DND-41 (cell line): Measurements from ENCODE around the gene GRK1.

ENCODE experiments used
- ATAC-seq: fragments of 200-7000 bp; cut with Tn5 transposase; 3 replicates; pipeline ENCODE4 v1.9.1; 2021; ENCODE audit warnings: low read depth; ENCODE audit not compliant: insufficient read depth
- DNase-seq: peaks from one replicate; pipeline ENCODE4 v3.0.0-alpha.2; 2020
- H2AFZ ChIP-seq: 2 replicates; pipeline ENCODE4 v1.6.0; 2012; ENCODE audit warnings: low read depth, low read length
- H3K27ac ChIP-seq: 2 replicates; pipeline ENCODE4 v1.5.1; 2012; ENCODE audit warnings: low read length, inconsistent platforms
- H3K27me3 ChIP-seq: fragments of 200-600 bp; sonication (generic); 2 replicates; pipeline ENCODE4 v1.6.0; 2012; ENCODE audit warnings: low read length, mild to moderate bottlenecking, inconsistent platforms; ENCODE audit not compliant: insufficient read depth, poor library complexity
- H3K36me3 ChIP-seq: 2 replicates; pipeline ENCODE4 v1.5.1; 2012; ENCODE audit warnings: low read length, inconsistent platforms; ENCODE audit not compliant: insufficient read depth
- H3K4me1 ChIP-seq: 2 replicates; pipeline ENCODE4 v1.5.1; 2012; ENCODE audit warnings: mild to moderate bottlenecking, low read length; ENCODE audit not compliant: insufficient read depth
- H3K4me2 ChIP-seq: 2 replicates; pipeline ENCODE4 v1.6.0; 2012; ENCODE audit warnings: mild to moderate bottlenecking, moderate library complexity, low read length, inconsistent platforms; ENCODE audit not compliant: insufficient read depth
- H3K4me3 ChIP-seq, 2 experiments: fragments of 200-600 bp in 1 of 2; shearing (Covaris generic) in 1 of 2; 2 replicates each; pipeline ENCODE4 v1.5.1; 2012 to 2016; ENCODE audit warnings: inconsistent platforms in 2 of 2, low read length in 2 of 2, mild to moderate bottlenecking in 2 of 2, low read depth in 1 of 2, moderate library complexity in 1 of 2
- H3K79me2 ChIP-seq: 2 replicates; pipeline ENCODE4 v1.6.0; 2012; ENCODE audit warnings: low read length, inconsistent platforms; ENCODE audit not compliant: insufficient read depth
- H3K9ac ChIP-seq: 2 replicates; pipeline ENCODE4 v1.6.0; 2012; ENCODE audit warnings: low read depth, mild to moderate bottlenecking, inconsistent platforms, low read length, moderate library complexity
- H3K9me3 ChIP-seq: 2 replicates; pipeline ENCODE4 v1.5.1; 2012; ENCODE audit warnings: low read length, moderate library complexity, mild to moderate bottlenecking, inconsistent platforms; ENCODE audit not compliant: insufficient read depth, severe bottlenecking
- H4K20me1 ChIP-seq: 2 replicates; pipeline ENCODE4 v1.6.0; 2012; ENCODE audit warnings: low read length; ENCODE audit not compliant: insufficient read depth
- CTCF ChIP-seq: IDR thresholded peaks from 2 replicates; pipeline ENCODE4 v1.5.1; 2012; ENCODE audit warnings: borderline replicate concordance, low read length, moderate library complexity, mild to moderate bottlenecking; ENCODE audit not compliant: poor library complexity, severe bottlenecking; ENCODE audit errors: extremely low read depth
- EZH2 ChIP-seq: IDR thresholded peaks from 3 replicates; pipeline ENCODE4 v1.6.1; 2012; ENCODE audit warnings: borderline replicate concordance, low read depth, mild to moderate bottlenecking, moderate library complexity, low read length, inconsistent platforms; ENCODE audit not compliant: severe bottlenecking

GRK1 gene

DNA sequence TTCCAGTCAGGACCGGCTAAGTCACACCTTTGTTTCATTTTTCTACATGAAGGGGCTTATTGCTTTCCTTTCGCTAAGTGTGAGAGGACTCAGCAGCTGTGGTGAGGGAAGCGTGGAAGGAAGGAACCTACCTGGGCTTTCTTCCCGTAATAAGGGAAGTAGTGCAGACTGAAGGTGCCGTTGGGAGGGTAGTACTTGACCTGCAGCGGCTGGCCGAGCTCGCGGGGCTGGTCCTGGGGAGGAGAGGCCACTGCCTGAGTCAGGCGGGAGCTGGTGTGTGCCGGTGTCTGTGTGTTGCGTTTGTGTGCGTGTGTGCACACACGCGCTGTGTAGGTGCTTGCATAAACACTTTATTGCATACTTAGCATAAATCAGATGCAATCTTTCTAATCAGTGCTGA lies 16.7 kb upstream of the GRK1 start:
- no peak overlapping the region for H3K4me2 ChIP-seq
- H3K27ac ChIP-seq, result no peak overlapping the region
- no peaks in the 10 kb centered on the region for H3K27me3 ChIP-seq
- no peak for ATAC-seq
- no peak overlapping the region for H3K4me3 ChIP-seq
- no peak overlapping the region for H3K9ac ChIP-seq
- peaks cover 16% of the 10 kb centered on the region; the same call in 1 of the 2 replicates for H4K20me1 ChIP-seq
- no peaks in the 10 kb centered on the region for H3K4me1 ChIP-seq
- H3K36me3 ChIP-seq, result no peaks in the 10 kb centered on the region
- DNase-seq, result no peak
- no peaks in the 10 kb centered on the region for H3K79me2 ChIP-seq
- no peak overlapping the region for H2AFZ ChIP-seq
- no peaks in the 10 kb centered on the region for H3K9me3 ChIP-seq
- TF ChIP-seq EZH2 (no peak), CTCF (no peak)

GRCh38 chr13:113650731-113651148 lies 16.3 kb upstream of the GRK1 start:
- Histone ChIP-seq H3K27ac (no peak overlapping the region), H3K4me3 (no peak overlapping the region), H3K9ac (no peak overlapping the region), H2AFZ (no peak overlapping the region), H4K20me1 (peaks cover 20% of the 10 kb centered on the region; the same call in 1 of the 2 replicates), H3K27me3 (no peaks in the 10 kb centered on the region), H3K36me3 (no peaks in the 10 kb centered on the region), H3K9me3 (no peaks in the 10 kb centered on the region), H3K4me1 (no peaks in the 10 kb centered on the region), H3K4me2 (no peak overlapping the region), H3K79me2 (no peaks in the 10 kb centered on the region)
- no peak for TF ChIP-seq CTCF
- no peak for TF ChIP-seq EZH2
- DNase-seq (no peak), ATAC-seq (no peak)

GRCh38 chr13:113651511-113652403 lies 15.3 kb upstream of the GRK1 start:
- Histone ChIP-seq H3K9ac (no peak overlapping the region), H2AFZ (no peak overlapping the region), H3K9me3 (no peaks in the 10 kb centered on the region), H4K20me1 (peaks cover 20% of the 10 kb centered on the region; the same call in 1 of the 2 replicates), H3K27me3 (no peaks in the 10 kb centered on the region), H3K27ac (no peak overlapping the region), H3K36me3 (no peaks in the 10 kb centered on the region), H3K4me2 (no peak overlapping the region), H3K4me3 (no peak overlapping the region), H3K79me2 (no peaks in the 10 kb centered on the region), H3K4me1 (no peaks in the 10 kb centered on the region)
- ATAC-seq (no peak), DNase-seq (no peak)
- TF ChIP-seq CTCF (no peak), EZH2 (no peak)
